HG03045 (cell line): Measurements from ENCODE around the gene RPL28.
"Not testable (repeated sequence)": the region's sequence is repeated elsewhere in the genome, so short reads cannot be mapped to it uniquely, and the experiment has no call there.

Experiments
- ATAC-seq: cut with Tn5 transposase; IDR thresholded peaks from one replicate; pipeline ENCODE4 v1.9.1; 2021; ENCODE audit warnings: mild to moderate bottlenecking, moderate library complexity; ENCODE audit not compliant: unreplicated experiment

RPL28 gene

DNA sequence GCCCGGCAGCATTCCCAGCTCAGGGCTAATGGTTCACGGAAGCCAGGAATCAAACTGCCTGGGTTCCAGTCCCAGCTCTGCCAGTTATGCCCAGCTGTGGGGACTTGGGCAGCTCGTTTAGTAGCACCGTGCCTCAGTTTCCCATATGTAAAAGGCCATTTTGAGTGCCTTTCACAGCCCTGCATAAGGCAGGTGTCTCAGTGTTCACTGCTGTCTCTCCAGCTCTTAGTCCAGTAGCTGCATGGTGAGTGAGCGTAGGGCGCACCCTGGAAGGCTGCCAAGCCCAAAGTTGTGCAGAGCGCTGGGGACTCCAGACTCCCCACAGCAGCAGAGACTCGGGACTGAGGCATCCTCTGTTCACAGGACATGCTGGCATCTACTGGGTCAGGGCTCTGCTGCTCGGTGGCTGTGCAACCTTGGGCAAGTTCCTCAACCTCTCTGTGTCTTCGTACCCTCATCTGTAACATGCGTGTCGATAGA is 5.5 kb downstream of the RPL28 start:
- ATAC-seq, result no peak

DNA sequence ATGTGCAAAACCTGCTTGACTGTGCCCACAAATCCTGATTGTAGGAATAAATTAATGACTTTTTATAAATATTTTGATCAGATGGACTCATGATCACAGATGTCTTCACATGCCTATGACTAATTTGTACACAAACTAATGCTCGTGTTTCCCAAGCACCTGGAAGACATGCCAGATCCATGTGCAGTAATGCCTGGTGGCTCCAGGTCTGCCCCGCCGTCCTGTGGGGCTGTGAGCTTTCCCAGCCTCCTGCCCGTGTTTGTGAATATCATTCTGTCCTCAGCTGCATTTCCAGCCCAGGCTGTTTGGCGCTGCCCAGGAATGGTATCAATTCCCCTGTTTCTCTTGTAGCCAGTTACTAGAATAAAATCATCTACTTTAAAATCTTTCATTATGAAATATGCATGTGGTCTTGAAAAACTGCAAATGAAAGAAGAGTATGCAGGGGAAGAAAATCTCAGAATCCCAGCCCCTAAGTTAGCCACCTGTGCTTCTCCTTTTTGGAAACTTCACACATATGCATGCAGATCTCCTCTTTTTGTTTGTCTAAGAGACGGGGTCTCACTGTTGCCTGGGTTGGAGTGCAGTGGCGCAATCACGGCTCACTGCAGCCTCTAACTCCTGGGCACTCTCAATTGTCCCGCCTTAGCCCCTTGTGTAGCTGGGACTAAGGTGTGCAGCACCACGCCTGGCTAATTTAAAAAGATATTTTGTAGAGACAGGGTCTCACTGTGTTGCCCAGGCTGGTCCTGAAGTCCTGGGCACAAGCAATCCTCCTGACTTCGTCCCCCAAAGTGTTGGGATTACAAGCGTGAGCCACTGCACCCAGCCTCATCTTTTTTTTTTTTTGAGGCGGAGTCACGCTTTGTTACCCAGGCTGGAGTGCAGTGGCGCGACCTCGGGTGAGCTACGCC is 6.2 kb downstream of the RPL28 start:
- no peak for ATAC-seq

DNA sequence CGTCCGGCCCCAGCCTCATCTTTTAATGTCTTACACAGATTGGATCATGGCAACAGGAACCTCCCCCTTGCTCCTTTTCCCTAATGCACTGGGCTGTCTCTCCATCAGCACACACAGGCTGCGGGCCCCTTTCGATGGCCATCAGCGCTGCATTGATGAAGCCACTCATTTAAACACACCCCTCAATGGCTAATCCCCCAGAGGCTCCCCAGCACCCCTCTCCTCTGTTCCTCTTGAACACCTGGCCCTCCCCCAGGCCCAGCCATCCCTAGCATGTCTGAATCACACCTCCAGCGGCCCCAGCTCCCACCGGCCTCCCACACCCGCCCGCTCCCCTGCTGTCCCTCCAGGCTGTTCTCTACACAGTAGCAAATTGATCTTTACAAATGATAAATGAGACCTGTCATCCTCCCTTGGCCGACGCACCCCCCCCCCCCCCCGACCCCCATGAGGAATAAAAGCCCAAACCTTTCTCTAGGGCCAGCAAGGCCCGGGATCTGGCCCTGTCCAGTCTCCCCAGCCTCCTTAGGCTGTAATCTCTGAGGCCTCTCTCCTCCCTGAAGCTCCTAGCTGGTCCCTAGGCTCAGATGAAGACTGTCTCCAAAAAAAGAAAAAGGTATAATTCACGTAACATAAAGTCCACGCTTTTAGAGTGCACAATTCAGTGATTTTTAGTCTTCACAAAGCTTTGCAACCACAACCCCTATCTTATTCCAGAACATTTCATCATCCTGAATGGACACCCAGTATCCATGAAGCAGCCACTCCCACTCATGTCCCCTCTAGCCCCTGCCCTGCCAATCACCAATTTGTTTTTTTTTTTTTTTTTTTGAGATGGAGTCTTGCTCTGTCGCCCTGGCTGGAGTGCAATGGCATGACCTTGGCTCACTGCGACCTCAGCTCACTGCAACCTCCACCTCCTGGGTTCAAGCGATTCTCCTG is 7.4 kb downstream of the RPL28 start:
- no peak for ATAC-seq

DNA sequence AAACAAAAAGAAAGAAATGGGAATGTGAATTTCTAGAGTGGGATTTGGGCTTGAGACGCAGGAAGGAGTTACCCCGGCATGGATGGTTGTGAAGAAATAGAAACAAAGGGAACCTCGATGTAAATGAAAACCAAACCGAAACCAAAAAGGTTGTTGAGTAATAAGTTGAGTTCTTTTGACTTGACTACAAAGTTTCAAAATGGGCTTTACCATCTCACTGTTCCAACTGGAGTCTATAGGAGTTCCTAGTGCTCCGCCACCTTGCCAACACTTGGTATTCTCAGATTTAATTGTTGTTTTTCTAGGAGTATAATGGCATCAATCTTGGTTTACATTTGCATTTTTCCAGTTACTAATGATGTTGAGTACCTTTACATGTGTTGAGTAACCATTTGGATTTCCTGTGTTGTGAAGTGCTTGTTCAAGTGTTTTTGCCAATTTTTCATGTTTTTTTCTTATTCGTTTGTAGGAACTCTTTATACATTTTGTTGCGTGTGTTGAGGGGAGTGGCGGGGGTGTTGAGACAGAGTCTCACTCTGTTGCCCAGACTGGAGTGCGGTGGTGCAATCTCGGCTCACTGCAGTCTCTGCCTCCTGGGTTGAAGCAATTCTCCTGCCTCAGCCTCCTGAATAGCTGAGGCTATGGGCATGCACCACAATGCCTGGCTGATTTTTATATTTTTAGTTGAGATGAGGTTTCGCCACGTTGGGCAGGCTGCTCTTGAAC is 12.6 kb downstream of the RPL28 start:
- no peak for ATAC-seq

DNA sequence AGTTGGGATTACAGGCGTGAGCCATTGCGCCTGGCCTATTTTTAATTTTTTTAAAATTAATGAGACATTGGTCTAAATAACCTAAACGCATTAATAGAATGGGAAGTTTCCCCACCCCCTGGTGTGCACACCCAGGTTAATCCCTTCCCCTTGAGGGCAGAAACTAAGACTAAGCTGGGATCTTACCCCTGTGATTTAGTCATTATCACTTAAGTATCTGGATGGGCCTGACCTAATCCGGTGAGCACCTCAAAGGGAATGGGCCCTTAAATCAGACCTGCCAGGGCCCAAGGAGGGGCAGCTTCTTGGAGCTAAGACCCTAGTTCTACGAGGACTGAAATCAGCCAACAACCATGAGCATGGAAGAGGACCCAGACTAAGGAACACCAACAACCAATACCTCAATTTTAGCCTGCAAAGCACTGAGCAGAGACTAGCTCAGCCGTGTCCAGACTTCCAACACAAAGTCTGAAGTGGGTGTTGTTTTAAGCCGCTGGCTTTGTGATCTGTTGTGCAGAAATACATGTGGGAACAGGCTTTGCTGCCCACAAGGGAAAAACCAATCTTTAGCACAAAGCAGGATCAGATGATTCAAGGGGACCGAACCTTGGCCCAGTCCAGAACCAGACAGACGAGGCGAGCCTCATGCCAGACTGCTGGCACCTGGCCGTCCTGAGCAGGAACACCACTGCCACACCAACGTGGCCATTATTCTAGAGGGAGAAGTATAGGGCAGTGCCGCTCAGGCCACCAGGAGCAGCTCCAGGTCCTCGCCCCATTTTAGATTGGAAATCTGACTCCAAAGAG is 14.8 kb downstream of the RPL28 start:
- no peak for ATAC-seq

DNA sequence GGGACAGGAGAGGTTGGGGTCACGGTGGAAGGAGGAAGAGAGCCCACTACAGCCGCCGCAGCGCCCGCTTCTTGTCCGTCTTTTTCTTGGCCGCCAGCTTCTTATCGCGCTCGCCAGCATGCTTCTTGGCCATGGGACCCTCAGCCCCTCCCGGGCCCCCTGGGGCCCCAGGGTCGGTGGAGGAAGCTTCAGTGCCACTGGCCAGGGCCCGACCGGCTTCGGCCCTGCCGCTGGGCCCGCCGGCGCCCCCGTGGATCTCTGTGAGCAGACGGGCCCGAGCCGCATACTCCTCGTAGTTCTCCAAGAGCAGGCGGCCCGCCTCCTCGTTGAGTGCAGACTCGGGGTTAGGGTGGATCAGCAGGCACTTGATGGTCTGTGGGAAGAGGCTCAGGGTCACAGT is 15.7 kb downstream of the RPL28 start:
- not testable (repeated sequence) for ATAC-seq

DNA sequence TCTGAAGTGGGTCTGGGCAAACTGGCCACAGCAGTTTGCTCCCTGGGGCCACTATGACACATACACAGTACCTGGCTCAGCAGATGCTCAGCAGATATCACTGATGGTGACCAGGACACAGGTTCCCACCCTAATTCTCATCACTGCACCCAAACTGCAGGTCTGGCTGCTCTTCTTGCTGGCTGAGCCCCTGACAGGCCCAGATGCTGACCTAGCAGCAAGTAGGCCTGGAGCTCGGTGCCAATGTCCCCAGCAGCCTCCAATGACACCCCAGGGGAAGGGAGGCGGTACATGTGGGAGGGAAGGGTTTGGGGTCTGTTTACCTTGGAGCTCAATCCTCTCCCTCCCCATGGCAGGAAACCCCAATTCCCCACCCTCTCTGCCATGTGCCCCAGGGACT is 16.8 kb downstream of the RPL28 start:
- ATAC-seq, result no peak

DNA sequence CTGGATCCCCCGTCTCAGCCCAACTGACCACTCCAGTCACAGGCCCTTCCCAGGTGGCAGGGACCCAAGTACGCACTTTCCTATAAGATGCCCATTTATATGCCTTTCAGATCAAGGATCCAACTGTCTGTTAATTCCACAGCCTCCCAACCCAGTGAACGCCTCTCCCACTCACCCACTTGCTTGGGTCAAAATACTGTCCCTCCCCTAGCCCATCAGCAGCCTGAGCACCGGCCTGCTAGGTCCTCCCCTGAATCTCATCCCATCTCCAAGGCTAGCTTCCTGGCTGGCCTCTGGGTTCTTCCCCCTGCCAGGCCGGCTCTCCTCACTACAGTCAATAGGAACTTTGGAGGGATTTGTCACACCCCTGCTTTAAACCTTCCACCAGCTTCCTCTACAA is 19.9 kb downstream of the RPL28 start:
- ATAC-seq, result no peak

DNA sequence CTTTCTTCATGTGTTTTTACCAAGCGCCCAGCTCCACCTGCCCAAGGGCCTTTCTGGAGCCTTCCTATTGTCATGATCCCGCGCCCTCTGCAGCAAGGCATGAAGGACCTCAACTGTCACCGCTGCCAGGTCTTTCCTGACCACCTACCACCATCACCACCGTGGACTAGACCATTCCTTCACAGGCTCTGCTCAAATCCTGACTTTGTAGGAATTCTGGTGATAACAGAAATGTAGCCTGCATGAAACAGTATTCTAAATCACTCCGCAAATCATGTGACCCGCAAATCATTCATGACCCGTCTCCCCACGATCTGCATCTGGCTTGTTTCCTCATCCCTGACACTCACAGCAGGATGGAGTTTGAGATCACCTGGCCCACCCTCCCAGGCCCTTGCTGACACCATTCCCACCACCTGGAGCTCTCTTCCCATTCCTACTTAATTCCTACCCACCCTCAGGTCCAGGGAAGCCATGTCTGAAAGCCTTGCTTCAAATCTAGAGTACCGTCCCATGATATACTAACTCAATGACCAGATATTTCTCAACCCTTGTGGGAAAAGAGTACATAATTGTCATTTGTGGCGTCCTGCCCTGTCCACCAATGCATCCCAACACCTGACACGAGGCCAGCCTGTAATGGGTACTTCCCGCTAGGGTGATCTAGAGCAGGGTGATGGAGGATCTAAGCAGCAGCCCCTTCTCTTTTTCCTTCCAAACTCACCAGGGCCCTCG is 20.5 kb downstream of the RPL28 start:
- no peak for ATAC-seq

DNA sequence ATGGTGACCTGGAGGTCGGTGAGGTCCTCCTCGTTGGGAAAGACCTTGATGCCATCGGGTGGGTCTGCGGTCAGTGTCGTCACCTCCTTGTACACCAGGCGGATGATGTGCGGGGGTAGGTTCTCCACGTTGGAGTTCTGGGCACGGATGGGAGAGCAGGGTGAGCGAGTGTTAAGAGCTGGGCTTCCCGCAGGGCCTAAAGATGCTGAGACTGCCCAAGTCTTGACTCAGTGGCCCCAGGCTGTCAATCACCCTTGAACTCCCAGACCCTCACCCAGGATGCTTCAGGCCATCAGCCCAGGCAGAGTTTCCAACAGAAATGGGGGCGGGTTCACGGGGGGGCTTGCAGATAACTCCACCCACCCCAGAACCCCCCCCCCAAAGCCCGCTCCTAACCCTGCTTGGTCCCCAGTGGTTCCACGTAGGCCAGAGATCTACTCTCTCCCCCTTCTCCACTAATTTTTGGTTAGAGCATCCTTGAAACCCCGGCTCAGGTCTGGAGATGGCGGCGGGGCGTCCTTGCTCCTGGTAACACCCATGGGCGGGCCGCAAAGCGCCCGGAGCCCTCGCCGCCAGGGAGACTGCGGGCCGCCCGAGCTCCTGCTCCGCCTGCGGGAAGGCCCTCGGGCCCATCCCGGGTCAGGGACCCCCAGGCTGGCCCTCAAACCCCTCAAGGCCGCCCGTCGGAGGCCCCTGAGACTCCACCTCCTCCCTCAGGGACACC is 21.3 kb downstream of the RPL28 start:
- ATAC-seq, result no peak

DNA sequence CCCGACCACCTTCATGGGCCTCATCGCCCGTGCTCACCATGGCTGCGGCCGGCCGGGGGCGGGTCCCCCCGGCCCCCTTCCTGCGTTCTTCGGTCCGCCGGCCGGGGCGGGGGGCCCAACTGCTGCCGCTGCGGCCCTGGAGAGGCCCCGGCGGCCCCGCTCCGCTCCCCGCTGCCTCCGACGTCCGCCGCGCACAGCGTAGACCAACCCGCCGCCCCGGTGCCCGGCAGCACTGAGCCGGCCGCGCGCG is 21.7 kb downstream of the RPL28 start, which contains the start of gene UBE2S:
Gene UBE2S, minus strand, starts transcription at position 239 of the 250 bp plus-strand sequence. Its CDS starts 199 bp downstream, at position 40.
- not testable (repeated sequence) for ATAC-seq

DNA sequence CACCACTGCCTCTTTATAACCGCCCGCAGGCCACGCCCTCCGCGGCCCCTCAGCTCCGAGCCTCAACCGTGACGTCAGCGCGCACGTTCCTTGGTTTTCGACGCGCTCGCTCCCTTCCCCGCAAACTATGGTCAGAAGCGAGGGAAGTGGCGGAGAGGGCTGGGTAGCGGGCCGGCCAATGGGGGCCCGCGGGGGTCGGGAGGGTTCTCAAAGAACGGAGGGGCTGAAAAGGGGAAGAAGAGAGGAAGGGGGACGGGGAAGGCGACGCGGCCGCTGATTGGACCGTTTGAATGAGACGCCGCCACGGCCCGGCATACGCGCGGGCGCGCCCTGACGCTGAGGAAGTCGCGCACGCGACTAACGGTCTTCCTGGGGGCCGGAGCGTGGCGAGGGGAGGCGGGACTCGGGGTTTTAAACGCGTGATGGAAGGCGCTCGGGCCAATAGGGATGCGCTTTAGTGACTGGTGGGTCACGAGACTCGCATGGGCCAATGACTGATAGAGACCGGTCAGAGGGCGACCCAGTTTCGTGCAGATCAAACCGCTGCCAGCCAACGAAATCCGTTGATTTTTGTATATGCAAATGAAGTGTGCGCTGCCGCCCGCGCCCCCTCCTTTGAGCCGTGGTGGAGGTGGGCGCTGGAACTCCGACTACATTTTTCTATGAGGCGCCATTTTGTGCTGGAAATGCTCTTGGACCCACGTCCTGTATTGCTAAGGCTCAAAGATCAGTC is 22.2 kb downstream of the RPL28 start:
- ATAC-seq, result peak; percentile 80

DNA sequence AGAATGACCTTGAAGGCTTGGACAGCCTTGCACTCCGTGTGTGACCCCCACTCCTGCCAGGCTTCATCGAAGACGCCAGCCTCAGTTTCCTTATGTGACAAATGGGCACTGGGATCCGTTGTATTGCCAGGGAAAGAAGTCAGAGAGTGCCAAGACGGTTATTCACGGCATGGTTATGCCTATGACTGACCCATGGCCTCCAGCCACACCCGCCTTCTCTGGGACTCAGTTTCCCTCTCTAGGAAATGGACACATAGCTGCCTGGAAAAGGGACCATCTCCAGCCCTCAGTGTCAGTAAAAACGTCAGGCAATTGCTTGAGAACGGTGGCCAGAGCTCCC is 22.8 kb downstream of the RPL28 start:
- no peak for ATAC-seq

DNA sequence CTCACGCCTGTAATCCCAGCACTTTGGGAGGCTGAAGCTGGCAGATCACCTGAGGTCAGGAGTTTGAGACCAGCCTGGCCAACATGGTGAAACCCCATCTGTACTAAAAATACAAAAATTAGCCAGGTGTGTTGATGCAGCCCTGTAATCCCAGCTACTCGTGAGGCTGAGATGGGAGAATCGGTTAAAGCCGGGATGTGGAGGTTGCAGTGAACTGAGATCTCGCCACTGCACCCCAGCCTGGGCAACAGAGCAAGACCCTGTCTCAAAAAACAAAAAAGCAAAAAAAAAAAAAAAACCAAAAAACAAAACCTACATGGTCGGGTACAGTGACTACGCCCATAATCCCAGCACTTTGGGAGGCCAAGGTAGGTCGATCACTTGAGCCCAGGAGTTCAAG is 23.4 kb downstream of the RPL28 start:
- not testable (repeated sequence) for ATAC-seq

DNA sequence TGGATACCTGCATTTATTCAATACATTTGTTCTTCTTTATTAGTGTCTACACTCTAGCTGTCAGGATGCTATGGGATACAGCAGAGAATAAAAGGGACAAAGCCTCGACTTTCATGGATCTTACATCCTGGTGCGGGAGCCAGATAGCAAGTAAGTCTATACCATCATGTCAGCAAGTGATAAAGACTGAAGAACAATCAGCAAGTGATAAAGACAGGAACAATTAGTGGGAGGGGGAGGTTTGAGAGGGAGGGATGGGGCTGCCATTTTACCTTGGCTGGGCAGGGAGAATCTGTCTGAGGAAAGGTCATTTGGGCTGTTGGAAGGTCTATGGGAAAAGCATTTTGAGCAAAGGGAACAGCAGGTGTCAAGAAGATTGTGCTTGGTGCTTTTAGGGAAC is 24.4 kb downstream of the RPL28 start:
- no peak for ATAC-seq

DNA sequence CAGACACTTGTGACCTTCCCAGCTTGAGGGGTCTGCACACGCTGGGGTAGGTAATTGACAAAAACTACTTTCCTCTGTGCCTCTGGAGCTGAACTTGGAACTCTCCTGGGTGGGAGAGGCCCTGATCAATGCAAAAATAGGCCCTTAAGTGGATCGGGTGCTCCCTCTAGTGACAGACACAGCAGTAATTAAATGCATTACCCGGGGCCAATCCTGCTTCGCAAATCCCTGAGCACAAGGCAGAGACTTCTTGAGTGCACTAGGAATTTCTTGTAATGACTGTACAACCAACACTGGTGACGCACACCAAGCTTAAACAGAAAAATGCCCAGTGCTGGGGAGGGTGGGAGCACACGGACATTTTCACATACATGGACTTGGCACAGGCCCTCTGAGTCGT is 32.5 kb downstream of the RPL28 start:
- ATAC-seq, result no peak

DNA sequence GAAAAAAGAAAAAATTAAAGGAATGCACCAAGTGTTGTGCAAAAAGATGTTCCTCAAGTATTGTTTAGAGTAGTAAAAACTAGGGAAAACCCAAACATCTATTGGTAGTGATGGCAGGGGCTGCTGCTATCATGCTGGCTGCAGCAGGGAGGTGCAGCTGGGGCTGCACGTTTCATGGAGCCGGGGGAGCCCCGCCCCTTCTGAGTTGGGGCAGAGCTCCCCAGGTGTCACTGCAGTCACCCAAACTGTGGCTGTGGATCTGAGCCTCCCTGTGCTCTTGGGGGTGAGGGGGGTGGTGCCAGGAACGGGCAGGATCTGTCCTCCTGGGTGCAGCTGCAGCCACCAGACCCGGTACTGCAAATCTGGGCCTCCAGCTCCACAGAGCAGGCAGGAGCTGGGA is 33.4 kb downstream of the RPL28 start:
- ATAC-seq, result no peak

DNA sequence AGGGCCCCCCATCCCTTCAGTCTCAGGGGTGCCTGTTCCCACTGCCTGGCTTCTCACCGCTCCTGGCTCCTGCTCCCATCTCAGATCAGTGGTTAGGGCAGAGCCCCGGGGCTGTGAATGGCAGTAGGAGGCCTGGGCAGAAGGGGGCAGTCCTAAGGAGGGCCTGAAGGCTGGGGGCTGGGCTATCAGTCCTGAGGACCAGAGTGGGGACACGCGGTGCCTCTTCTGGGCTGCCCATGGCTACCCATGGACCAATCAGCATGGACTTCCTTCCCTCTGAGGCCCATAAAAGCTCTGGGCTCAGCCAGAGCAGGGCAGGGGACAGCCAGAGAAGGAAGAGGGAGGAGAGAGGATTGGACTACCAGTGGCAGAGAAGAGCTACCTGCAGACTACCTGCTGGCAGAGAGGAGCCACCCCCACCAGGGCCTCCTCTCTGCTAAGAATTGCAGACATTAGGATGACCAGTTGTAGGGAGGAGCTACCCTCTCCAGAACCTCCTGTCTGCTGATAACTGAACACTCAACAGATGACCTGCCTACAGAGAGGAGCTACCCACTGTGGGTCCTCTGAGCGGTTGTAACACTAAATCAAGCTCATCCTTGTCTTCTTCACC is 34.0 kb downstream of the RPL28 start:
- ATAC-seq, result no peak
